Measurements from ENCODE around the gene ZNF552.
A peak's percentile ranks its signal among the peaks of the same experiment; 100 is the strongest.
"Not testable (repeated sequence)": the region's sequence is repeated elsewhere in the genome, so short reads cannot be mapped to it uniquely, and the experiment has no call there.

ZNF552 gene

GRCh38 chr19:57814505-57815246, at the start of gene ZNF552:
TSS of gene ZNF552 (minus strand) at chr19:57814913. CDS start at chr19:57814743, 170 bp downstream.
- peak; percentile 91 for DNase-seq

GRCh38 chr19:57862351-57862750, 47.6 kb upstream of the ZNF552 start:
- not testable (repeated sequence) for DNase-seq

GRCh38 chr19:57854117-57854516, 39.4 kb upstream of the ZNF552 start:
- DNase-seq, result not testable (repeated sequence)

- not testable (repeated sequence) for DNase-seq
Observed at GRCh38 chr19:57851812-57852603, 37.3 kb upstream of the ZNF552 start.

GRCh38 chr19:57850553-57851017, 35.9 kb upstream of the ZNF552 start:
- peak; percentile 83 for DNase-seq

- peak; percentile 80 for DNase-seq
Observed at GRCh38 chr19:57849666-57850473, 35.2 kb upstream of the ZNF552 start, which contains the start of gene ZNF587. TSS of gene ZNF587 (plus strand) at chr19:57849859. CDS start at chr19:57850039, 180 bp downstream.

- not testable (repeated sequence) for DNase-seq
Observed at GRCh38 chr19:57849162-57849665, 34.5 kb upstream of the ZNF552 start.

- not testable (repeated sequence) for DNase-seq
Observed at GRCh38 chr19:57847164-57847563, 32.5 kb upstream of the ZNF552 start.

- DNase-seq, result no peak
Observed at GRCh38 chr19:57841122-57841763, 26.5 kb upstream of the ZNF552 start.

GRCh38 chr19:57838622-57839191, 24.0 kb upstream of the ZNF552 start:
- DNase-seq, result not testable (repeated sequence)

- DNase-seq, result not testable (repeated sequence)
Observed at GRCh38 chr19:57836991-57837390, 22.3 kb upstream of the ZNF552 start.

GRCh38 chr19:57830071-57830602, 15.4 kb upstream of the ZNF552 start, which contains the start of gene ZNF587B:
TSS of gene ZNF587B (plus strand) at chr19:57830299. CDS start at chr19:57830529, 230 bp downstream.
- DNase-seq, result peak; percentile 37

- no peak for DNase-seq
Observed at GRCh38 chr19:57829316-57829715, 14.6 kb upstream of the ZNF552 start.

GRCh38 chr19:57825511-57825910, 10.8 kb upstream of the ZNF552 start:
- DNase-seq, result no peak

- not testable (repeated sequence) for DNase-seq
Observed at GRCh38 chr19:57823608-57824007, 8.9 kb upstream of the ZNF552 start.

- not testable (repeated sequence) for DNase-seq
Observed at GRCh38 chr19:57823155-57823554, 8.4 kb upstream of the ZNF552 start.

GRCh38 chr19:57821501-57821900, 6.8 kb upstream of the ZNF552 start:
- DNase-seq, result not testable (repeated sequence)

- DNase-seq, result not testable (repeated sequence)
Observed at GRCh38 chr19:57821095-57821494, 6.4 kb upstream of the ZNF552 start.

GRCh38 chr19:57820599-57820998, 5.9 kb upstream of the ZNF552 start:
- DNase-seq, result no peak

GRCh38 chr19:57819475-57820148, 4.9 kb upstream of the ZNF552 start:
- DNase-seq, result peak; percentile 90

- DNase-seq, result no peak
Observed at GRCh38 chr19:57818378-57818777, 3.7 kb upstream of the ZNF552 start.

All from kidney glomerular epithelial cell (primary cell).